Immature natural killer cell (primary cell): ENCODE measurements around the gene GPR55. TPM values are rescaled to one million over a fixed set of nuclear protein-coding genes. Genes with fewer than 3 reads are reported as not detected.
"Not testable (repeated sequence)": the region's sequence is repeated elsewhere in the genome, so short reads cannot be mapped to it uniquely, and the experiment has no call there.

Experiments used
- DNase-seq, 3 donors: peaks; one replicate each; pipeline ENCODE4 v3.0.0; 2022; ENCODE audit warnings: mixed read lengths in 1 of 3
- H3K27ac Mint-ChIP-seq, 6 donors: one replicate each; pipeline ENCODE4 v1.8.0; 2020; ENCODE audit warnings: mixed read lengths in 6 of 6, mild to moderate bottlenecking in 5 of 6, inconsistent platforms in 4 of 6, moderate library complexity in 3 of 6
- H3K27me3 Mint-ChIP-seq, 3 donors: one replicate each; pipeline ENCODE4 v1.8.0; 2020 to 2021; ENCODE audit warnings: low read depth in 3 of 3, mild to moderate bottlenecking in 3 of 3, mixed read lengths in 3 of 3, moderate library complexity in 3 of 3, inconsistent platforms in 1 of 3
- H3K36me3 Mint-ChIP-seq, 3 donors: one replicate each; pipeline ENCODE4 v1.8.0; 2020; ENCODE audit warnings: mixed read lengths in 3 of 3, inconsistent platforms in 2 of 3, mild to moderate bottlenecking in 2 of 3
- H3K4me1 Mint-ChIP-seq, 2 donors: one replicate each; pipeline ENCODE4 v1.8.0; 2020; ENCODE audit warnings: inconsistent platforms in 2 of 2, mild to moderate bottlenecking in 2 of 2, mixed read lengths in 2 of 2, moderate library complexity in 1 of 2
- H3K4me3 Mint-ChIP-seq, 5 donors: one replicate each; pipeline ENCODE4 v1.8.0; 2020; ENCODE audit warnings: mild to moderate bottlenecking in 5 of 5, mixed read lengths in 5 of 5, inconsistent platforms in 3 of 5, moderate library complexity in 3 of 5
- H3K9me3 Mint-ChIP-seq, 6 donors: one replicate each; pipeline ENCODE4 v1.8.0; 2020; ENCODE audit warnings: mild to moderate bottlenecking in 6 of 6, mixed read lengths in 6 of 6, inconsistent platforms in 4 of 6, moderate library complexity in 3 of 6
- polyA plus RNA-seq, 3 donors: library from polyadenylated mRNA; unstranded; fragments of 300-500 nt; fragmentation: Illumina TruSeq; gene quantifications; one replicate each; pipeline ENCODE4 v1.2.3, GENCODE V29; 2021

The GPR55 gene
- polyA plus RNA-seq, 3 donors from 2014 or later, result not detected

DNA sequence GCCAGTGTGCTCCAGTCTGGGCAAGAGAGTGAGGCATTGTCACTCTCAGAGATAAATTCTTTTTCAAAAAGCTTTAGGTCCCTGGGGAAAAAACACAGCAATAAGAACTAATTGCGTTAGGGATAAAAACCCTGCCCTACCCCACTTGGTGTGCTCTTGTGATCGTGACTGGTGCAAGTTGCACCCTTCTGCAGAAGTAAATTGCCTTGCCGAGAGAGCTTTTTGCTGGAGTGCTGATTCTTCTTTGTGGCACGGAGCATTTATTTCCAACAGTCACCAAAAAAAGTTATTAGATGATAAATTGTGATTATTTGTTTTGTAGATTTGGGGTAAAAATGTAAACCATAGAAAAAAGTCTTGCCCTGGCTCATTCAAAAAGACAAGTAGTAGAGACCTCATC is 12.3 kb upstream of the GPR55 start:
- no peak for DNase-seq
- Mint-ChIP-seq H3K9me3 (peaks cover 7 to 23% (median 17%) of the 10 kb centered on the region in 6 donors), H3K36me3 (peaks cover 0 to 8% (median 5%) of the 10 kb centered on the region in 3 donors), H3K27ac (no peak overlapping the region), H3K4me1 (peaks cover 20% of the 10 kb centered on the region in 2 donors), H3K27me3 (peaks cover 3 to 16% (median 9%) of the 10 kb centered on the region in 3 donors), H3K4me3 (no peak overlapping the region)

DNA sequence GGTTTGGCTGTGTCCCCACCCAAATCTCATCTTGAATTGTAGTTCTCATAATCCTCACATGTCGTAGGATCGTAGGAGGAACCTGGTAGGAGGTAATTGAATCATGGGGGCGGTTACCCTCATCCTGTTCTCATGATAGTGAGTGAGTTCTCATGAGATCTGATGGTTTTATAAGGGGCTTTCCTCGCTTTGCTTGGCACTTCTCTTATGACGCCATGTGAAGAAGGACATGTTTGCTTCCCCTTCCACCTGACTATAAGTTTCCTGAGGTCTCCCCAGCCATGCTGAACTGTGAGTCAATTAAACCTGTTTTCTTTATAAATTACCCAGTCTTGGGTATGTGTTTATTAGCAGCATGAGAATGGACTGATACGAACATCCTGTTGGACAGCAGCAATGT is 11.2 kb upstream of the GPR55 start:
- not testable (repeated sequence) for H3K36me3 Mint-ChIP-seq, H3K4me3 Mint-ChIP-seq, DNase-seq, H3K27ac Mint-ChIP-seq
- H3K27me3 Mint-ChIP-seq, result peaks cover 9 to 22% (median 9%) of the 10 kb centered on the region in 3 donors
- peaks cover 7 to 23% (median 17%) of the 10 kb centered on the region in 6 donors for H3K9me3 Mint-ChIP-seq
- H3K4me1 Mint-ChIP-seq, result peaks cover 31% of the 10 kb centered on the region in 2 donors

DNA sequence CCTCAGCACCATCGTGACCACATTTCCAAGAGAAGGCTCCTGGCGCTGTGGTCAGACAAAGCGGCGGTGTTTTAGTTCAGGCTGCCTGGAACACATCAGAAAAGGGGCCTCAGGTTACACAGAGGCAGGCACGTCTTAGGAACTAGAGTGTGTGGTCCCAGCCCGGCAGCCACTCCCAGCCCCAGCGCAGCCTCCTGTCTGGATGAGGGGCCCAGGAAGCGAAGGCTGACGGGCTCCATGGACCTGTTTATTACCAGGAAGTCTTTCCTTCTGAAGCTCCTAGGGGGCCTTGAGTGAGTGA is 10.0 kb upstream of the GPR55 start:
- Mint-ChIP-seq H3K4me1 (peaks cover 42 to 43% of the 10 kb centered on the region in 2 donors), H3K27me3 (peaks cover 11 to 29% (median 12%) of the 10 kb centered on the region in 3 donors), H3K4me3 (no peak overlapping the region), H3K36me3 (peaks cover 0 to 8% (median 5%) of the 10 kb centered on the region in 3 donors), H3K27ac (no peak overlapping the region), H3K9me3 (peaks cover 7 to 23% (median 17%) of the 10 kb centered on the region in 6 donors)
- DNase-seq, result no peak

DNA sequence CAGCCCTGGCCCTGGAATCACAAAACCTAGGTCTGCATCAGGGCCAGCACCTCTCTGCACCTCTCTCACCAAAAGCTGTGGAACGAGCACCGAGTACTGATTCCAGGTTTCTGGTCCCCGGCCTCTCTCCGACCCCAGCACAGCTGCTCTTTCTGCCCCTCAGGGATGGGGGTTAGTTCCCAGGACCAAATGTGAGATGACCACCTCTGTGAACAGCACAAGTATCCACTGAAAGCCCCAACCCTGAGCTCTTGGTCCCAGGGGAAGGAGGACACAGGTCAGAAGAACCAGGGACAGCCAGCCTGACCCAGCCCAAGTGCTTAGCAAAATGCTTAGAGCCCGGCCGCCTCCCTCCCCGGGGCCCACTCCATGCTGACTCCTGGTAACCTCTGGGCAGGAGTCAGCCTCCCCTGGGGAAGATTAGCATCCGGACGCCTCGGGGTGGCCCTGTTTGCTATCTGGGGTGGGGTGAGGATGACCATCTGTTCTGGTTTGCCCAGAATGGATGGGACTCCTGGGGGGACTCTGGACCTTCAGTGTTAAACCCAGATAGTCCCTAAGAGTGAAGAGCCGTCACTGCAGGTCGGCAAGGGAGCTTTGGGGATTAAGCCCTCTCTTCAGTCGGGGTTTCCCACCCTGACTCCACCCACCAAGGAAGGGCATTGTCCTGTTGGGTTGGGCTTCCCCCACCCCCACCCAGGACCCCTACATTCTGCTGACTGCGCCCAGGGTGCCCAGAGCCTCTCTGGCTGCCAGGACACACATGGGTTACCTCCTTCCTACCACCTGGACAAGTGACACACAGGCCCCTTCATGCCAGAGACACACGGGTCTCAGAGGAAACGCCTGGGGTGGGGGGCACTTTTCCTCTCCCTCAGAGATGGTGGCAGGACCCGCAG is 9.4 kb upstream of the GPR55 start:
- Mint-ChIP-seq H3K27ac (peak overlapping the region in 1 of 6 donors; percentile 28), H3K36me3 (peaks cover 0 to 8% (median 5%) of the 10 kb centered on the region in 3 donors), H3K4me3 (peak overlapping the region in 2 of 5 donors; percentile 28 to 38), H3K27me3 (peaks cover 12 to 30% (median 12%) of the 10 kb centered on the region in 3 donors), H3K4me1 (peaks cover 42 to 44% of the 10 kb centered on the region in 2 donors), H3K9me3 (peaks cover 7 to 23% (median 17%) of the 10 kb centered on the region in 6 donors)
- no peak for DNase-seq

DNA sequence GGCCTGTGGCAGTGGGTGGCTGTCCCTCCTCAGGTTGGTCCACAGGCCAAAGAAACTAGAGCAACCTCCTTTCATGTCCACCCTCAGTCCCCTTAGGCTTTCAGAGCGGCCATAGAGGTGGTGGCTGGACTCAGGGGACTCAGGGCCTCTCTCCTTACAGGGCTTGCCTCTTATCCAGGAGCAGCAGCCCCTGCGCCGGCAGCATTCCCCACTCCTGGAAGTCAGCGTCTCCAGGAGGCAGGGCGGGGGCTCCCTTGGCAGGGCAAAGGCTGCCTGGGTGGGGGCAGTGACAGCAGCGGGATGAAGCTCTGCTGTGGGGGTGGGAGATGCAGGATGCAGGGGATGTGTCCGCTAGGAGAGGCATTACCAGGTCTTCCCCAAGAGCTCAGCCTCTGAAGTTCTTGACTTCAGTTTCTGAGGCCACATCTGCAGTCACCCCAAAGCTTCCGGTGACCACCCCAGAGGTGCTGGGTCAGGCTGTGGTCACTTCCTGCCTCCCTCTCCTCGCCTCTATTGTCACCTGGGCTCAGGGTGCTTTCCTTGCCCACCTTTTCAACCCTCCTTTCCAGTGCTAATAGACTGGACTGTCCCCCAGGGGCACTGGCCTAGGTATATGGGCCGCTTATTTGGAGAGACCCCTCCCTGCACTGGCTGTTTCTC is 8.6 kb upstream of the GPR55 start:
- Mint-ChIP-seq H3K4me3 (peak overlapping the region in 3 of 5 donors; percentile 28 to 38 (median 31)), H3K27ac (peak overlapping the region in 1 of 6 donors; percentile 28), H3K4me1 (peaks cover 42 to 44% of the 10 kb centered on the region in 2 donors), H3K9me3 (peaks cover 7 to 23% (median 17%) of the 10 kb centered on the region in 6 donors), H3K27me3 (peaks cover 12 to 30% (median 14%) of the 10 kb centered on the region in 3 donors), H3K36me3 (peaks cover 0 to 8% (median 5%) of the 10 kb centered on the region in 3 donors)
- DNase-seq, result peak; percentile 14 to 51 (median 45)

DNA sequence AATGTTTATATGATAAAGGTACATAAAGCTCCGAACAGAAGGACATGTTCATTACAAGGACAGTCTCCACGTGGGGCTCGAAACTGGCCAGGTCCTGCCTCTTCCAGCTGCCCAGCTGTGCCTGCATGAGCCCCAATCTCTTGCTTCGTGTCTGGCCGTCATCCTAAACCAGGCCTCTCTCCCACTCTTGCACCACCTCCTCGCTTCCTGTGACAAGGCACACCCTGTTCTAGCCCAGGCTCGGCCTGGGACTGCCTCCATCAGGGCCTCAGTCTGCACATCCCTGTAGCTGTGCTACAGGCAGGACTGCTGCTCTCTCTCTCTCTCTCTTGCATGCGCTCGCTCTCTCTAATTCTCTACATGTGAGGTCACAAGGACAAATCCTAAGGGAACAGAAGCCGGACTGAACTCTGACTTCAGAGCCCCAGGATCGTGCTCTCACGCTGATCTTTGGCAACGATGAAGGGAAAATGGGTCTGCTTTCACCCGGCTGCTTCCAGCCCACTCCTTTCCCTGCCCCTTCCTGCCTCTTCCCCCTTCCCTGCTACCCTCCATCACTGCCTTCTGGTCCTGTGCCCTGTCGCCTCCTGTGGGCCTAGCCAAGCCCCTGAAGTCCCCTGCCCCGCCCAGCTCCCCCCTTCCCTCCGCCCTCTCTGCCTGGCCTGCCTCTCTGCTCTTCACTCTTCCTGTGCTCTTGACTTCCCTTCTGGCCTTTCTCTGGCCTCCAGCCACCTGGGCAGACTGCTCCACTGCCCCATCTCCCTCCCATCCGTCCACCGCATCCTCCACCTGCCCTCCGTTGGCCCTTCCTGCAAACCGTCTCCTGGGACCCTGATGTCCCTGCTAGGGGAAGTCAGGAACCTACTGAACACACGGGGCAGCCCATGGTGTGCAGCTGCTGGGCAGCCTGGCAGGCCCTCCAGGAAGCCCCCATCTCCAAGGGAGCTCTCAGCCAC is 7.8 kb upstream of the GPR55 start:
- DNase-seq, result no peak
- Mint-ChIP-seq H3K27me3 (peaks cover 10 to 30% (median 14%) of the 10 kb centered on the region in 3 donors), H3K4me1 (peaks cover 42 to 44% of the 10 kb centered on the region in 2 donors), H3K36me3 (peaks cover 0 to 8% (median 5%) of the 10 kb centered on the region in 3 donors), H3K27ac (peak overlapping the region in 5 of 6 donors; percentile 4 to 87 (median 42)), H3K4me3 (peak overlapping the region; percentile 40 to 86 (median 77)), H3K9me3 (peaks cover 7 to 23% (median 15%) of the 10 kb centered on the region in 6 donors)

DNA sequence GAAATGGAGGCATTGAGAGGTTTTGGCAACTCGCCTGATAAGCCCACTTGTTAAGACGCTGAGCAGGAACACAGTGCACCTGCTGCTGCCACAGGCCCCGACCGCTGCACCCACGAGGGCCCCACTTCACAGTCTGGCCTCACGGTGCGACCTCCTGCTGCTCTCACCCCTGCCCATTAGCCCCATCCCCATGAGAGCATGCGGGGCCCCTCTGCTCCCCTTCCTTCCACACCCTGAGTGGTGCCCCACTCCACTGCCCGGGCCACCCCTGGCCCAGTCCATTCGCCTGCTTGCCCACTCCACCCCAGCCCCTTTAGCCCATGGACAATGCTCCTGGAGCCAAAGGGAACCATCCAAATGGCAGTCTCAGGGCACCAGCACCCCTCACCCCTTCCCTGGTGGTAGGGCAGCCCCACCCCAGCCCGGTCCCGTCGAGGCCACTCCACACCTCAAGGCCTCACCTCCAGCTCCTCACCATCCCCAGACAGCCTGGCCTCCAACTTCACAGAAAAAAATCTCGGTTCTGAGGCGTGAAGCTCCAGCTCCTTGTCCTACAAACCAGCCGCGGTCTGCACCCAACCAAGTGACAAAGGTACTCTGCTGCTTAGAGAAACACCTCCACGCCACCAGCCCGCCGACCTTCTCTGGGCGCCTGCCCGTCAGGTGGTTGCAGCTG is 6.7 kb upstream of the GPR55 start:
- peak; percentile 59 to 61 (median 59) for DNase-seq
- Mint-ChIP-seq H3K27me3 (peaks cover 13 to 28% (median 18%) of the 10 kb centered on the region in 3 donors), H3K9me3 (peaks cover 3 to 15% (median 6%) of the 10 kb centered on the region in 6 donors), H3K4me3 (peak overlapping the region; percentile 40 to 86 (median 77)), H3K4me1 (peaks cover 42 to 44% of the 10 kb centered on the region in 2 donors), H3K36me3 (peaks cover 0 to 5% (median 4%) of the 10 kb centered on the region in 3 donors), H3K27ac (peak overlapping the region in 4 of 6 donors; percentile 8 to 87 (median 44))

DNA sequence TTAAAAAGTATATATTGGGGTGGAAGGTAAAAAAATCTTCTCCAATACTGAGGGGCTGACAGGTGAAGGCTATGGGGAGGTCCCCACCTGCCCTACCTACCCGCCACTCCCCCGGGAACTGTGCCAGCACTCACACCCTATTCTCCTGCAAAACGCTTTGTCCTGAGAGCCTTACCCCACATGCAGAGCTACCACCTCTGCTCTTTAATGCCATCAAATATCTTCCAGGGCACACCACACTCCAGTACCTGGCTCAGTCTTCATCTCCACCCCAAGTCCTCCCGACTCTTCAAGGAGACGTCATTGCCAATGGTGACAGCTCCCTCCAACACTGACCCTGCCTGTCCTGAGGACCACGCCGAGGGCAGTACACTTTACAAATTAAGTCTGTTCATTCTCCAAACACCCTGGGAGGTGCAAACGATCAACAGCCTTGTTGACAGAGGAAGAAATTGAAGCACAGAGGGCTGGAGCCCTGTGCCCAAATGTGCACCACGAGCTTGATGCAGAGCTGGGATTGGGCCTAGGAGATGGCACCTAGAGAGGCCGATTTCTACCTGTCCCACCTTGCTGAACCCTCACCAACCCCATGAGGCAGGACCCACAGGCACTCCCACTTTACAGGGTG is 6.0 kb upstream of the GPR55 start:
- Mint-ChIP-seq H3K9me3 (peaks cover 3 to 8% (median 5%) of the 10 kb centered on the region in 6 donors), H3K4me3 (peak overlapping the region; percentile 40 to 86 (median 77)), H3K27ac (peak overlapping the region in 3 of 6 donors; percentile 42 to 87 (median 47)), H3K27me3 (peaks cover 13 to 28% (median 18%) of the 10 kb centered on the region in 3 donors), H3K4me1 (peaks cover 42 to 44% of the 10 kb centered on the region in 2 donors), H3K36me3 (peaks cover 0 to 5% (median 4%) of the 10 kb centered on the region in 3 donors)
- DNase-seq, result no peak

DNA sequence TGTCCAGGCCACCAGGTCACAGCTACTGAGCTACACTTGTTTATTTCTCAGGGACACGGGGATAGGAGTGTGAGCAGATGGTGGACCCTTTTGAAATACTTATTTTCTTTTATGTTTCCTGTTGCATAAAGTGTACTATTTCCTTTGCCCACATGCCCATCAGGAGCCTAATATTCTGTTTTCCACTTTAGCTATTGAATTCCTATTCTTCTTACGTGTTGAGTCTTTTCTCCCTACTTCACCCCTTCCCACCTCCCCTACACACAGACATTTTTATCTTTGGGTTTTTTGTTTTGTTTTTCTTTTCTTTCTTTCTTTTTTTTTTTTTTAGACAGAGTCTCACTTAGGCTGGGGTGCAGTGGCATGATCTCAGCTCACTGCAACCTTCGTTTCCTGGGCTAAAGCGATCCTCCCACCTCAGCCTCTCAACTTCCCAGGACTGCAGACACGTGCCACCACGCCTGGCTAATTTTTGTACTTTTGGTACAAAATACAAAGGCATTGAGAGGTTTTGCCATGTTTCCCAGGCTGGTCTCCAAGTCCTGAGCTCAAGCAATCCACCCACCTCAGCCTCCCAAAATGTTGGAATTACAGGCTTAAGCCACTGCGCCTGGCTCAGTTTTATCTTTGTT is 5.2 kb upstream of the GPR55 start:
- Mint-ChIP-seq H3K27ac (no peak overlapping the region), H3K27me3 (peaks cover 11 to 23% (median 18%) of the 10 kb centered on the region in 3 donors), H3K9me3 (peaks cover 0 to under 1% (median under 1%) of the 10 kb centered on the region in 6 donors), H3K36me3 (no peaks in the 10 kb centered on the region), H3K4me3 (no peak overlapping the region), H3K4me1 (peaks cover 42 to 44% of the 10 kb centered on the region in 2 donors)
- DNase-seq, result no peak

DNA sequence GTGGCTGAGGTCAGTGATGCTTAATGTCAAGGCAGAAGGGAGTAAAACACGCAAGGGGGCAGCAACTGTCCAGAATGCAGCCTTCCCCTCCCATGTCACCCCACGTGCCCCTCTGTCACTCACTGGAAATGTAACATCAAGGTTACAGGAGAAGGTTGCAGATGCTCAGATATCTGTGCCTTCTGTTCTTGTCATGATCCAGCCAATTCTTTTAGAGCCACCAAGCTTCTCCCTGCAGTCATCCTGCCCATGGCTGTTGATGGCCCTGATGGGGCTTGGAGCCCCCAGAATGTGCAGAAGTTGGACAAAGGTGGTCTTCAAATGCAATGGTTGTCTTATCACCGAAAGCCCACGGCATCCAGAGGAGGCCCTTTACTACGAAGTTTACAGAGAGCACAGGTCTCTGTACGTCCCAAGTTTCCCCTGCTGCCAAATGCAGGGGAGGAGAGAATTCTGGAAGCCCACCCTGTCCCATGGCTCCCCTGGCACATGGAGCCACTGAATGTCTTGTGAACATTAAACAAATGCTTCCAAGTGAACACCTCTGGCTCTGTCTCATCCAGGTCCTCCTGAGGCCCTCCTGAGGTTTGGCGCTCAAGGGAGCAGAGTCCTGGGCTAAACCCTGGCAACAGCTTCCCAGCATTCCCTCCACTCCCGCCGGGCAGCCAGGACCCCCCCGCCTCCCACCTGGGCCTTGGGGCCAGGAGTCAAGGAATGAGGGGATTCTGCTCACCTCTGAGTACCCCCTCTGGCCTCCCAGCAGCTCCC is 4.5 kb upstream of the GPR55 start:
- Mint-ChIP-seq H3K27ac (no peak overlapping the region), H3K27me3 (peaks cover 15 to 24% (median 21%) of the 10 kb centered on the region in 3 donors), H3K36me3 (no peaks in the 10 kb centered on the region), H3K9me3 (no peaks in the 10 kb centered on the region), H3K4me3 (no peak overlapping the region), H3K4me1 (peaks cover 42 to 44% of the 10 kb centered on the region in 2 donors)
- DNase-seq, result no peak

DNA sequence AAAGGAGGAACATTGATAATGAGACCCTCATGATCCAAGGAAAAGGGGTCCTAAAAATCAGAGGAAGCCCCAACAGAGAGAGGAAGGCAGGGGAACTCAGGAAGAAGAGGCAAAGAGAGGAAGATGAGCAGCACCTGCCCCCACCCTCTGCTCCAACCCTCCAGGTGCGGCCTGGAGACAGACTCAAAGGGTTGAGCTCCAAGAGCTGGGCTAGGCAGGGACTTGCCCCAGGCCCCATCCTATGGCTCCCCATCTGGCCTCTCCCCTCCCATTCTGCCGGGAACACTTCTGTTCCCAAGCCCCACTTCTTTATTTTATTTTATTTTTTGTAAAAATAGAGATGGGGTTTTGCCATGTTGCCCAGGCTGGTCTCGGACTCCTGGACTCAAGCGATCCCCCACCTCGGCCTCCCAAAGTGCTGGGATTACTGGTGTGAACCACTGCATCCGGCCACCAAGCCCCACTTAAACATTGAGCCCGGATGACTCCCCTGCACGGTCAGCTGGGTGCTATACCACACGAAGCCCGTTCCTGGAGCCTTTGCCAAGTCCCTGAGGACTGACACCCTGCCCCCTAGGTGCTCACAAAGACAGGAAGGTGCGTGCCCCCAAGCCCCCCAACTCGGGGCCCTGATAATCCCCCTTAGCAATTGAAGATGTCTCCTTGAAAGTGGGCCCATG is 3.8 kb upstream of the GPR55 start:
- Mint-ChIP-seq H3K27ac (no peak overlapping the region), H3K36me3 (no peaks in the 10 kb centered on the region), H3K4me1 (peaks cover 37 to 39% of the 10 kb centered on the region in 2 donors), H3K9me3 (no peaks in the 10 kb centered on the region), H3K27me3 (peaks cover 21 to 27% (median 27%) of the 10 kb centered on the region in 3 donors), H3K4me3 (no peak overlapping the region)
- DNase-seq, result no peak
